Activated CD4-positive, alpha-beta T cell treated with anti-CD3 and anti-CD28 coated beads, Interleukin-2, Interleukin-6, amounts not matched to agents 100 ng/mL and 50 ng/mL, durations not matched to agents 16 hours and 8 hours (primary cell): ENCODE measurements around the gene SAMD4A.

ENCODE experiments used
- DNase-seq: peaks from one replicate; pipeline ENCODE4 v3.0.0-alpha.2; 2020

The SAMD4A gene

GRCh38 chr14:54565785-54566409 is 1.0 kb upstream of the SAMD4A start:
- DNase-seq: peak; percentile 79

- no peak for DNase-seq
Measured at GRCh38 chr14:54567224-54567638, 303 bp downstream of the SAMD4A start.

GRCh38 chr14:54567639-54568561 is 972 bp downstream of the SAMD4A start:
- peak; percentile 53 for DNase-seq

GRCh38 chr14:54568821-54569595 is 2.1 kb downstream of the SAMD4A start:
- no peak for DNase-seq

GRCh38 chr14:54570047-54570446 is 3.1 kb downstream of the SAMD4A start:
- no peak for DNase-seq

- DNase-seq: peak; percentile 50
Measured at GRCh38 chr14:54570631-54571415, 3.9 kb downstream of the SAMD4A start.

GRCh38 chr14:54572316-54572715 is 5.4 kb downstream of the SAMD4A start:
- peak; percentile 53 for DNase-seq

- DNase-seq: no peak
Measured at GRCh38 chr14:54574528-54574927, 7.6 kb downstream of the SAMD4A start.

GRCh38 chr14:54577494-54577893 is 10.6 kb downstream of the SAMD4A start:
- DNase-seq: peak; percentile 15

GRCh38 chr14:54577977-54578376 is 11.0 kb downstream of the SAMD4A start:
- no peak for DNase-seq

- no peak for DNase-seq
Measured at GRCh38 chr14:54579621-54580020, 12.7 kb downstream of the SAMD4A start.

GRCh38 chr14:54580933-54581332 is 14.0 kb downstream of the SAMD4A start:
- DNase-seq: no peak

- DNase-seq: no peak
Measured at GRCh38 chr14:54582334-54582733, 15.4 kb downstream of the SAMD4A start.

- no peak for DNase-seq
Measured at GRCh38 chr14:54584097-54584496, 17.2 kb downstream of the SAMD4A start.

- no peak for DNase-seq
Measured at GRCh38 chr14:54585214-54585613, 18.3 kb downstream of the SAMD4A start.

- no peak for DNase-seq
Measured at GRCh38 chr14:54589076-54589475, 22.1 kb downstream of the SAMD4A start.

- DNase-seq: no peak
Measured at GRCh38 chr14:54589843-54590242, 22.9 kb downstream of the SAMD4A start.

GRCh38 chr14:54590481-54590880 is 23.6 kb downstream of the SAMD4A start:
- DNase-seq: no peak

GRCh38 chr14:54591461-54591860 is 24.5 kb downstream of the SAMD4A start:
- no peak for DNase-seq

- DNase-seq: no peak
Measured at GRCh38 chr14:54591866-54592265, 24.9 kb downstream of the SAMD4A start.

- DNase-seq: no peak
Measured at GRCh38 chr14:54593860-54594259, 26.9 kb downstream of the SAMD4A start.

- DNase-seq: no peak
Measured at GRCh38 chr14:54594537-54594936, 27.6 kb downstream of the SAMD4A start.
